Endometrial microvascular endothelial cells (primary cell): ENCODE results near the gene WWOX. TPM values are rescaled to one million over a fixed set of nuclear protein-coding genes. Genes with fewer than 3 reads are reported as not detected.

Experiments used
- in situ Hi-C: cut with HindIII; loops from 2 replicates; pipeline ENCODE4 v1.10.0; 2017; ENCODE audit warnings: low sequenced_read_pairs, low pct_unique_long_range_greater_than_20kb; ENCODE audit errors: inconsistent ontology term
- total RNA-seq: library from RNA; depleted of rRNA; stranded (reverse); fragments of >200 nt; gene quantifications from one replicate; pipeline ENCODE4 v1.2.3, GENCODE V29; 2015; ENCODE audit errors: inconsistent ontology term

The WWOX gene
- total RNA-seq, 1 donor from 2014 or later = 6.4 TPM

- in situ Hi-C loops = no loop called here
Measured at GRCh38 chr16:78362524-78363135, 263.2 kb downstream of the WWOX start.

- in situ Hi-C loops = no loop called here
Measured at GRCh38 chr16:78363843-78364555, 264.5 kb downstream of the WWOX start.

- in situ Hi-C loops = no loop called here
Measured at GRCh38 chr16:78364556-78364880, 265.1 kb downstream of the WWOX start.

GRCh38 chr16:78365366-78365765 lies 265.9 kb downstream of the WWOX start:
- in situ Hi-C loops = no loop called here

GRCh38 chr16:78368121-78369102 lies 269.0 kb downstream of the WWOX start:
- in situ Hi-C loops = no loop called here

- in situ Hi-C loops = no loop called here
Measured at GRCh38 chr16:78372277-78372676, 272.8 kb downstream of the WWOX start.

GRCh38 chr16:78375055-78375679 lies 275.7 kb downstream of the WWOX start:
- in situ Hi-C loops = no loop called here

GRCh38 chr16:78376452-78376851 lies 277.0 kb downstream of the WWOX start:
- in situ Hi-C loops = no loop called here

GRCh38 chr16:78377312-78377711 lies 277.9 kb downstream of the WWOX start:
- in situ Hi-C loops = no loop called here

- in situ Hi-C loops = no loop called here
Measured at GRCh38 chr16:78381060-78381459, 281.6 kb downstream of the WWOX start.

GRCh38 chr16:78383118-78383517 lies 283.7 kb downstream of the WWOX start:
- in situ Hi-C loops = no loop called here

GRCh38 chr16:78385086-78385805 lies 285.8 kb downstream of the WWOX start:
- in situ Hi-C loops = no loop called here

- in situ Hi-C loops = no loop called here
Measured at GRCh38 chr16:78386557-78387324, 287.3 kb downstream of the WWOX start.

GRCh38 chr16:78389009-78389498 lies 289.6 kb downstream of the WWOX start:
- in situ Hi-C loops = no loop called here

- in situ Hi-C loops = no loop called here
Measured at GRCh38 chr16:78390092-78390491, 290.6 kb downstream of the WWOX start.

GRCh38 chr16:78390508-78391324 lies 291.3 kb downstream of the WWOX start:
- in situ Hi-C loops = no loop called here

- in situ Hi-C loops = no loop called here
Measured at GRCh38 chr16:78392585-78393195, 293.2 kb downstream of the WWOX start.
